Head of caudate nucleus (tissue), 42 donors: Measurements from ENCODE around the gene NDUFA12.
"Not testable (repeated sequence)": the region's sequence is repeated elsewhere in the genome, so short reads cannot be mapped to it uniquely, and the experiment has no call there.

Source experiments
- DNase-seq, 42 donors: peaks; one replicate each; pipeline versions ENCODE4 v3.0.0 to v3.0.0-alpha.2; 2020 to 2021; ENCODE audit warnings: mixed read lengths in 7 of 42
- intact Hi-C: fragments of 100-400 bp; cut with DNase I; formaldehyde crosslinking; loops from one replicate; pipeline ENCODE4 v1.15.0; 2022

The NDUFA12 gene

GRCh38 chr12:94985099-94985498 lies 18.4 kb downstream of the NDUFA12 start:
- intact Hi-C loops = loop anchor here (10.0 kb wide), 1 partner anchor 440 kb away; no protein-coding TSS in a partner anchor
- DNase-seq = not testable (repeated sequence)

- intact Hi-C loops = loop anchor here (10.0 kb wide), 1 partner anchor 439 kb away; no protein-coding TSS in a partner anchor
Observed at GRCh38 chr12:94983321-94983720, 20.2 kb downstream of the NDUFA12 start.

GRCh38 chr12:94982456-94982855 lies 21.0 kb downstream of the NDUFA12 start:
- no peak for DNase-seq
- intact Hi-C loops = loop anchor here (10.0 kb wide), 1 partner anchor 438 kb away; no protein-coding TSS in a partner anchor

More at GRCh38 chr12:94983321-94983720, 20.2 kb downstream of the NDUFA12 start:
- DNase-seq = no peak

- intact Hi-C loops = loop anchor here (10.0 kb wide), 1 partner anchor 436 kb away; no protein-coding TSS in a partner anchor
- peak in 2 of 42 donors; percentile 7 to 21 for DNase-seq
Observed at GRCh38 chr12:94980577-94980976, 22.9 kb downstream of the NDUFA12 start.

- no peak for DNase-seq
- intact Hi-C loops = loop anchor here (10.0 kb wide), 1 partner anchor 435 kb away; no protein-coding TSS in a partner anchor
Observed at GRCh38 chr12:94979941-94980340, 23.6 kb downstream of the NDUFA12 start.

GRCh38 chr12:94977766-94978468 lies 25.6 kb downstream of the NDUFA12 start:
- intact Hi-C loops = no loop called here
- no peak for DNase-seq

GRCh38 chr12:94973221-94973620 lies 30.3 kb downstream of the NDUFA12 start:
- intact Hi-C loops = no loop called here
- DNase-seq = no peak

GRCh38 chr12:94972795-94973194 lies 30.7 kb downstream of the NDUFA12 start:
- intact Hi-C loops = no loop called here
- no peak for DNase-seq

GRCh38 chr12:94971923-94972322 lies 31.6 kb downstream of the NDUFA12 start:
- DNase-seq = no peak
- intact Hi-C loops = no loop called here

- no peak for DNase-seq
- intact Hi-C loops = no loop called here
Observed at GRCh38 chr12:94970560-94970959, 32.9 kb downstream of the NDUFA12 start.

- intact Hi-C loops = no loop called here
- no peak for DNase-seq
Observed at GRCh38 chr12:94969424-94969823, 34.1 kb downstream of the NDUFA12 start.

GRCh38 chr12:94965982-94966630 lies 37.4 kb downstream of the NDUFA12 start:
- intact Hi-C loops = no loop called here
- no peak for DNase-seq

- no peak for DNase-seq
- intact Hi-C loops = no loop called here
Observed at GRCh38 chr12:94963649-94964048, 39.8 kb downstream of the NDUFA12 start.

GRCh38 chr12:94962670-94963069 lies 40.8 kb downstream of the NDUFA12 start:
- intact Hi-C loops = no loop called here
- DNase-seq = no peak

GRCh38 chr12:94961911-94962310 lies 41.6 kb downstream of the NDUFA12 start:
- intact Hi-C loops = no loop called here

GRCh38 chr12:94961256-94961824 lies 42.2 kb downstream of the NDUFA12 start:
- DNase-seq = no peak
- intact Hi-C loops = no loop called here

More at GRCh38 chr12:94961911-94962310, 41.6 kb downstream of the NDUFA12 start:
- DNase-seq = no peak

GRCh38 chr12:94957006-94957405 lies 46.5 kb downstream of the NDUFA12 start:
- DNase-seq = no peak
- intact Hi-C loops = no loop called here

- intact Hi-C loops = no loop called here
- DNase-seq = no peak
Observed at GRCh38 chr12:94954948-94955592, 48.4 kb downstream of the NDUFA12 start.

GRCh38 chr12:94954029-94954685 lies 49.3 kb downstream of the NDUFA12 start:
- peak in 24 of 42 donors; percentile 2 to 61 (median 34) for DNase-seq
- intact Hi-C loops = no loop called here
